GM19099 (cell line): ENCODE data around the gene MTCH1.

Experiments used
- POLR2A ChIP-seq: IDR thresholded peaks from 3 replicates; pipeline ENCODE4 v1.6.1; 2011; ENCODE audit warnings: low read depth; ENCODE audit not compliant: insufficient read length; ENCODE audit errors: extremely low read depth

The MTCH1 gene, protein sequence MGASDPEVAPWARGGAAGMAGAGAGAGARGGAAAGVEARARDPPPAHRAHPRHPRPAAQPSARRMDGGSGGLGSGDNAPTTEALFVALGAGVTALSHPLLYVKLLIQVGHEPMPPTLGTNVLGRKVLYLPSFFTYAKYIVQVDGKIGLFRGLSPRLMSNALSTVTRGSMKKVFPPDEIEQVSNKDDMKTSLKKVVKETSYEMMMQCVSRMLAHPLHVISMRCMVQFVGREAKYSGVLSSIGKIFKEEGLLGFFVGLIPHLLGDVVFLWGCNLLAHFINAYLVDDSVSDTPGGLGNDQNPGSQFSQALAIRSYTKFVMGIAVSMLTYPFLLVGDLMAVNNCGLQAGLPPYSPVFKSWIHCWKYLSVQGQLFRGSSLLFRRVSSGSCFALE

DNA sequence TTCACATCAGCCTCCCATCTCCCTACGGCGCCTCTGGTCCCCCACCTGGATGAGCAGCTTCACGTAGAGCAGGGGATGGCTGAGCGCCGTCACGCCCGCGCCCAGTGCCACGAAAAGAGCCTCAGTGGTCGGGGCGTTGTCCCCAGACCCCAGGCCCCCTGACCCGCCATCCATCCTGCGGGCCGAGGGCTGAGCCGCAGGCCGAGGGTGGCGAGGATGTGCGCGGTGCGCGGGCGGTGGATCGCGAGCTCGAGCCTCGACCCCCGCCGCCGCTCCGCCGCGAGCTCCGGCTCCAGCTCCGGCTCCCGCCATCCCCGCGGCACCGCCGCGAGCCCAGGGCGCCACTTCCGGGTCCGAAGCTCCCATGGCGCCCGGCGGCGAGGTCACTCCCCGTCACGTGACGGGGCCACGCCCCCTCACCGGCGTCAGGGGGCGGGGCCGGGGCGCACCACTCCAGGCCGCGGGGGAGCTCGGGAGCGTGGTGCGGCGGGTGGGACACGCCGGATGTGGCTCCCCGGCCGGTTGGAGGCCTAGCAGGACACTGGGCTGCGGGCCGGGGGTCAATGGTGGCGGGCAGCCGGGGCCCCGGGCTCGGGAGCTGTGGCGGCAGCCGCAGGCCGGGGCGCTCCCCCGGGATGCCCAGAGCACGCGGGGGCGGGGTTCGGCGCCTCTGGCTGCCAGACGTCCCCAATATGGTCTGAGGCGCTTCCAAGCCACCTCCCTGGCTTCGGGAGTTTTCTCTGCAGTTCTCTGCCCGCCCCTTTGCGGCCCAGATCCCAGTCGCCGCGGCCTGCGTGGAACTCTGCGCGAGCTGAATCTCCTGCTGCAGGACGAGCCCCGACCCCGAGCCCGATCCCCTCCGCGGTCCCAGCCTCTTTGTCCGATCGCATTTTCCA, at the start of gene MTCH1:
TSS of gene MTCH1 (minus strand) at position 389 of the 896 bp plus-strand sequence. CDS start at position 366, 23 bp downstream.
- TF ChIP-seq POLR2A, result peak; percentile 98

- no peak for TF ChIP-seq POLR2A
These were observed 48.1 kb upstream of the MTCH1 start for GRCh38 chr6:37033819-37034795.

- no peak for TF ChIP-seq POLR2A
These were observed 47.3 kb upstream of the MTCH1 start for GRCh38 chr6:37033255-37033654.

DNA sequence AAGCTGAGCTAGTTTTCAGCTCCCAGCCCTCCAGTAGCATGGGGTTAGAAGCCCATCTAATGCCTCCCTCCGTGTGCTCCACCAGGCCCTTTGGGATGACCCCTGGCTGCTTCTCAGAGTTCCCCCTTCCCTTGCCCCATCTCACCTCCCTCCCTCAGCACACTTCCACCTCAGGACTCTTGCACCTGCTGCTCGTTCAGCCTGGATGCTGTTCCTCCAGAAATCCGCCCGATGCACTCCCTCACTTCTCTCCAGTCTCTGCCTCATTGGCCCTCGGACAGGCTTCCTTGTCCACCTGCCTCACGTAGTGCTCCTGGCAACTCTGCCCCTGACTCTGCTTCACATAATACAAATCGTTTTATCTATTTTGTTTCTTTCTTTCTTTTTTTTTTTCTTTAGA, 46.2 kb upstream of the MTCH1 start:
- no peak for TF ChIP-seq POLR2A

DNA sequence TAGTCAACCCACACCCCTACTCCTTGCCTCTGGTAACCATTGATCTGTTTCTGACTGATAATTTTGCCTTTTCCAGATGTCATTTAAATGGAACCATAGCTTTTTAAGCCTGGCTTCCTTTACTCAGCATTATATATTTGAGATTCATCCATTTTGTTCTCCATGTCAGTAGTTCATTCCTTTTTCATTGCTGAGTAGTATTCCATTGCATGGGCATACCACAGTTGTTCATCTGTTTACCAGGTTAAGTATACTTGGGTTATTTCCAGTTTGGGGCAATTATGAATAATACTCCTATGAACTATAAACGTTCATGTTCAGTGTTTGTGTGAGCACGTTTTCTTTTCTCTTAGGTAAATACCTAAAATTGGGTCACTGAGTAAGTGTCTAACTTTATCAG, 44.6 kb upstream of the MTCH1 start:
- TF ChIP-seq POLR2A, result no peak

DNA sequence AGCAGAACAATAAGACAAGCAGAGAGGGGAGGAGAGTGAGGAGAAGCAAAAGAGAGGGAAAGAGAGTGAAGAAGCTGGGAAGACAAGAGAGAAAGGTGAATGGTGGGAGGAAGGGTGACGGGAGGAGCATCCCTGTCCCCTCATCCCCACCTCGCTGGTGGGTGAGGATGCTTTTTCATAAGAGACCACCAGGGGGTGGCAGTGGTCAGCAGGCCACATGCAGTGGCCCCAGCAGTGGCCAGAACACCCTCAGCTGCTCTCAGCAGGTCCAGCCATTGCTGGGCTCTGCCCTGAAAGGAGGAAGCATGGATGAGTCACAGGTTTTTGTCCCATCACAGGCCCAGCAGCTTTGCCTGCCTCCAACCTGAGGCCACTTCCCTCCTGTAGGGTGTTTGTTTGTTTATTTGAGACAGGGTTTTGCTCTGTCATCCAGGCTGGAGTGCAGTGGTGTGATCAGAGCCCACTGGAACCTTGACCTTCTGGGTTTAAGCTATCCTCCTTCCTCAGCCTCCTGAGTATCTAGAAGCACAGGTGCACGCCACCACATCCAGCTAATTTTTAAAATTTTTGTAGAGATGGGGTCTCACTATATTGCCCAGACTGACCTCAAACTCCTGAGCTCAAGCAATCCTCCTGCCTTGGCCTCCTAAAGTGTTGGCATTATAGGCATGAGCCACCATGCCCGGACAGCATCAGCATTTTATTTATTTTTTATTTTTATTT, 43.4 kb upstream of the MTCH1 start:
- no peak for TF ChIP-seq POLR2A

GRCh38 chr6:37027811-37028469, 41.9 kb upstream of the MTCH1 start:
- no peak for TF ChIP-seq POLR2A

- no peak for TF ChIP-seq POLR2A
These were observed 41.2 kb upstream of the MTCH1 start for GRCh38 chr6:37027036-37027720.

GRCh38 chr6:37025621-37026466, 39.8 kb upstream of the MTCH1 start:
- TF ChIP-seq POLR2A, result no peak

DNA sequence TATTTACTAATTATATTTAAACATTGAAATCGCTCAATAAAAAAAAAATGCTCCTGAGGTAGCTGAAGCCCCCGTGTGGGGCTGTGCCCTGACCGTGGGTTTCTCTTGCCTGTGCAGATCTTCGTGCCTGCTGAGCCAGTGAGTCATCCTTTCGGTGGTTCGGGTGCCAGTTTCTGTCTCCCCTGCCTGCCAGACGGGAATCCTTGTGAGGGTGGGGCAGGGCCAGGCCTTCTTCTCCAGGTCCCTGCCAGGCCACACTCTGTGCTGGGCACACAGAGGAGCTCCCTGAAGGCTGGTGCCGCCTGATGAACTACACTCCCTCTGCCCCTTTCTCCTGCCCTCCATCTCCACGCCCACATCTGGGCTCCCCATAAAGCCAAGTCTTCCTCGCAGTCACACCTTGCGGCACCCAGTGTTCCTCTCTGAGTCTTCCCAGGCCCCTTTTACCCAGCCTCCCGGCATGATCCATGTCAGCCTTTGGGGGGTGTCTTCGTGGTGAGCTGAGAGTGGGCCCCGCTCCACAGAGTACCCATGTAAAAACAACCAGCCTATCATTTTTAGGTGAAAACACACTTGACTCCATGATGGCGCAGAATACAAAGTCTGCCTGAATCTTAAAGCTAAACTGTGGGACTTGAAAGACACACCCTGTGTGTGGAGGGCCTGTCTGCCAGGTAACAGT, 38.8 kb upstream of the MTCH1 start:
- no peak for TF ChIP-seq POLR2A

GRCh38 chr6:37022135-37022863, 36.3 kb upstream of the MTCH1 start:
- TF ChIP-seq POLR2A, result no peak
